GM12891 (cell line): ENCODE measurements around the gene RNF157.
A peak's percentile ranks its signal among the peaks of the same experiment; 100 is the strongest.

Experiments
- DNase-seq: peaks from one replicate; pipeline ENCODE4 v3.0.0; 2011; ENCODE audit warnings: low spot score; ENCODE audit not compliant: insufficient read length
- FAIRE-seq: peaks from 2 replicates; lab custom pipeline; 2011; peaks lifted over from hg19 to GRCh38; lab: Jason Lieb, UNC
- PAX5 ChIP-seq: IDR thresholded peaks from 2 replicates; pipeline ENCODE4 v1.6.1; 2011; ENCODE audit warnings: low read length, moderate library complexity, mild to moderate bottlenecking; ENCODE audit not compliant: insufficient read depth, severe bottlenecking
- POLR2A ChIP-seq: IDR thresholded peaks from 2 replicates; pipeline ENCODE4 v1.6.1; 2011; ENCODE audit warnings: low read depth, low read length, control low read depth
- POLR2AphosphoS5 ChIP-seq: IDR thresholded peaks from 2 replicates; pipeline ENCODE4 v1.6.1; 2011; ENCODE audit warnings: low read depth, low read length, control low read depth
- POU2F2 ChIP-seq: IDR thresholded peaks from 2 replicates; pipeline ENCODE4 v1.6.1; 2011; ENCODE audit warnings: low read depth, mild to moderate bottlenecking, control low read depth, low read length, moderate library complexity
- SPI1 ChIP-seq: IDR thresholded peaks from 2 replicates; pipeline ENCODE4 v1.6.1; 2011; ENCODE audit warnings: low read depth, low read length, control low read depth
- TAF1 ChIP-seq: IDR thresholded peaks from 2 replicates; pipeline ENCODE4 v1.6.1; 2011; ENCODE audit warnings: low read depth, low read length, control low read depth

The RNF157 gene

GRCh38 chr17:76156662-76156991, 83.7 kb downstream of the RNF157 start:
- no peak for TF ChIP-seq SPI1
- no peak for TF ChIP-seq TAF1
- TF ChIP-seq POLR2A: no peak
- TF ChIP-seq PAX5: no peak
- TF ChIP-seq POLR2AphosphoS5: no peak
- no peak for TF ChIP-seq POU2F2

GRCh38 chr17:76155988-76156661, 84.2 kb downstream of the RNF157 start:
- no peak for DNase-seq
- no peak for FAIRE-seq
- TF ChIP-seq PAX5 (no peak), POLR2A (no peak), TAF1 (no peak), SPI1 (no peak), POLR2AphosphoS5 (no peak), POU2F2 (no peak)

More at GRCh38 chr17:76156662-76156991, 83.7 kb downstream of the RNF157 start:
- FAIRE-seq (no peak), DNase-seq (no peak)

- no peak for FAIRE-seq
- TF ChIP-seq SPI1 (no peak), POLR2AphosphoS5 (no peak), TAF1 (no peak)
These were observed 85.1 kb downstream of the RNF157 start for GRCh38 chr17:76154936-76155845.

GRCh38 chr17:76154292-76154691, 86.0 kb downstream of the RNF157 start:
- no peak for DNase-seq
- TF ChIP-seq POLR2A: no peak
- no peak for TF ChIP-seq SPI1
- no peak for TF ChIP-seq POLR2AphosphoS5
- TF ChIP-seq POU2F2: no peak
- no peak for TF ChIP-seq PAX5
- no peak for TF ChIP-seq TAF1
- FAIRE-seq: no peak

More at GRCh38 chr17:76154936-76155845, 85.1 kb downstream of the RNF157 start:
- DNase-seq: no peak

- no peak for FAIRE-seq
- no peak for TF ChIP-seq SPI1
- TF ChIP-seq POLR2A: no peak
- TF ChIP-seq TAF1: no peak
- TF ChIP-seq POU2F2: no peak
- TF ChIP-seq PAX5: no peak
- no peak for TF ChIP-seq POLR2AphosphoS5
- no peak for DNase-seq
These were observed 86.7 kb downstream of the RNF157 start for GRCh38 chr17:76153640-76154039.

GRCh38 chr17:76153202-76153601, 87.1 kb downstream of the RNF157 start:
- no peak for TF ChIP-seq TAF1
- TF ChIP-seq SPI1: no peak
- TF ChIP-seq POLR2AphosphoS5: no peak
- no peak for TF ChIP-seq PAX5
- TF ChIP-seq POLR2A: no peak
- TF ChIP-seq POU2F2: no peak
- DNase-seq (no peak), FAIRE-seq (no peak)

- TF ChIP-seq TAF1 (no peak), POLR2A (no peak), PAX5 (no peak), POLR2AphosphoS5 (no peak), SPI1 (no peak), POU2F2 (no peak)
- no peak for FAIRE-seq
- no peak for DNase-seq
These were observed 87.7 kb downstream of the RNF157 start for GRCh38 chr17:76152591-76152990.

GRCh38 chr17:76151896-76152454, 88.3 kb downstream of the RNF157 start:
- no peak for DNase-seq
- TF ChIP-seq TAF1 (no peak), POU2F2 (no peak), POLR2A (no peak), POLR2AphosphoS5 (no peak), SPI1 (no peak), PAX5 (no peak)
- no peak for FAIRE-seq

- DNase-seq (no peak), FAIRE-seq (no peak)
- TF ChIP-seq POU2F2 (no peak), SPI1 (peak; percentile 80)
These were observed 89.3 kb downstream of the RNF157 start for GRCh38 chr17:76150712-76151622.
